ENCODE data around the gene CATSPERD. TPM values are rescaled to one million over a fixed set of nuclear protein-coding genes. Genes with fewer than 3 reads are reported as not detected.

CATSPERD gene
- polyA plus RNA-seq, 1 donor (not counting 4 experiments of a cell fraction or from before 2014, with no cell fraction given): not detected

DNA sequence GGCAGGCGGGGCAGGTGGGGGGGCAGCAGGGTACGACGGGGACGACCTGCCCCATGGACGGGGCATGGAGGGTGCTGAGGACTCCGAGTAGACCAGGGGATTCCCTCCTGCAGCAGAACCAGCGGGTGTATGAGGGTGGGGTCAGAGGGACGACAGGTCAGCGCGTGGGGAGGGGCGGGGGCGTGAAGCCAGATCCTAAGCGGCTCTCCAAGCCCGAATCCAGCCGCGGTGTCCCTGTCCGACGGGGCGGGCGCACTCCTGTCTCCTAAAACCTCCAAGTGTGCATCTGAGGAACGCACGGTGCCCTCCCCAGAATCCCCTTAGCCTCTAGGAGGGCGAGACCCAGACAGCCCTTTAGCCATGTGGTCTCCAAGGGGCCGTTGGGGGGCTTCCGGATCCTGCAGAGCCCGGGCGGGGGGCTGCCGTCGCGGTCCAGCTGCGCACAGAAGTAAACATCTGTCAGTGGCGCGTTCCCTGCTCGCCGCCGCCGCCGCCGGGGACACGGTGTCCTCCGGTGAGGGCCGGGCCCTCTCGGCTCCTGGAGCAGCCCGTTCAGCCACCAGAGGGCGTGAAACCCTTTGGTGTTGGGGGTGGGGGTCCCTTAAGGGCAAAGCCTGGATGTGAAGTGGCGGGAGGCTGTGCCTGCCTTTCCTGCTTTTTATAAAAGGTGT lies 85.2 kb downstream of the CATSPERD start:
- H3K4me2 ChIP-seq (ENCODE audit: control insufficient read depth, extremely low read depth, insufficient read depth, low read depth, low read length): no peak overlapping the region
- H2AFZ ChIP-seq (ENCODE audit: control insufficient read depth, low read length): no peak overlapping the region
- no peaks in the 10 kb centered on the region for H3K9me3 ChIP-seq (ENCODE audit: control insufficient read depth, low read depth, low read length)
- no peaks in the 10 kb centered on the region for H3K9me1 ChIP-seq (ENCODE audit: control insufficient read depth, extremely low read depth, insufficient read depth, low read length)
- H3K4me3 ChIP-seq (ENCODE audit: control insufficient read depth in 2 of 3, extremely low read depth in 1 of 3, insufficient read depth in 2 of 3, low read depth in 1 of 3, low read length in 3 of 3): no peak overlapping the region
- H3K4me1 ChIP-seq (ENCODE audit: control insufficient read depth, extremely low read depth, insufficient read depth, low read length): peaks cover 7% of the 10 kb centered on the region
- peaks cover 2% of the 10 kb centered on the region for H4K20me1 ChIP-seq (ENCODE audit: control insufficient read depth, extremely low read depth, insufficient read depth, low read length)
- no peak overlapping the region for H3K9ac ChIP-seq (ENCODE audit: control insufficient read depth, extremely low read depth, insufficient read depth, low read length)
- dilution Hi-C loops (cut with MboI; ENCODE audit: extremely low pct_ligation_motif_present, low sequenced_read_pairs): no loop called here
- TF ChIP-seq, protein P1, sequence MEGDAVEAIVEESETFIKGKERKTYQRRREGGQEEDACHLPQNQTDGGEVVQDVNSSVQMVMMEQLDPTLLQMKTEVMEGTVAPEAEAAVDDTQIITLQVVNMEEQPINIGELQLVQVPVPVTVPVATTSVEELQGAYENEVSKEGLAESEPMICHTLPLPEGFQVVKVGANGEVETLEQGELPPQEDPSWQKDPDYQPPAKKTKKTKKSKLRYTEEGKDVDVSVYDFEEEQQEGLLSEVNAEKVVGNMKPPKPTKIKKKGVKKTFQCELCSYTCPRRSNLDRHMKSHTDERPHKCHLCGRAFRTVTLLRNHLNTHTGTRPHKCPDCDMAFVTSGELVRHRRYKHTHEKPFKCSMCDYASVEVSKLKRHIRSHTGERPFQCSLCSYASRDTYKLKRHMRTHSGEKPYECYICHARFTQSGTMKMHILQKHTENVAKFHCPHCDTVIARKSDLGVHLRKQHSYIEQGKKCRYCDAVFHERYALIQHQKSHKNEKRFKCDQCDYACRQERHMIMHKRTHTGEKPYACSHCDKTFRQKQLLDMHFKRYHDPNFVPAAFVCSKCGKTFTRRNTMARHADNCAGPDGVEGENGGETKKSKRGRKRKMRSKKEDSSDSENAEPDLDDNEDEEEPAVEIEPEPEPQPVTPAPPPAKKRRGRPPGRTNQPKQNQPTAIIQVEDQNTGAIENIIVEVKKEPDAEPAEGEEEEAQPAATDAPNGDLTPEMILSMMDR (optimal IDR thresholded peaks at IDR 0.05 in 1 of 3, IDR thresholded peaks at IDR 0.05 in 1 of 3, conservative IDR thresholded peaks at IDR 0.05 in 1 of 3; ENCODE audit: extremely low read depth in 1 of 3, insufficient read depth in 2 of 3, low read length in 3 of 3): peak; percentile 37 to 78 (median 70)
- TF ChIP-seq EZH2 (IDR thresholded peaks at IDR 0.05; ENCODE audit: low read length): peak; percentile 84
- peaks cover 30% of the 10 kb centered on the region for H3K27me3 ChIP-seq (ENCODE audit: control insufficient read depth, extremely low read depth, insufficient read depth, low read length)
- H3K27ac ChIP-seq (ENCODE audit: control insufficient read depth, insufficient read depth, low read length): no peak overlapping the region
- H3K79me2 ChIP-seq (ENCODE audit: control insufficient read depth, insufficient read depth, low read length): no peaks in the 10 kb centered on the region
- FAIRE-seq (no peak), DNase-seq (ENCODE audit: low read depth, low spot score) (no peak)
- no peaks in the 10 kb centered on the region for H3K36me3 ChIP-seq (ENCODE audit: control insufficient read depth in 2 of 2, extremely low read depth in 1 of 2, insufficient read depth in 2 of 2, low read length in 2 of 2)

DNA sequence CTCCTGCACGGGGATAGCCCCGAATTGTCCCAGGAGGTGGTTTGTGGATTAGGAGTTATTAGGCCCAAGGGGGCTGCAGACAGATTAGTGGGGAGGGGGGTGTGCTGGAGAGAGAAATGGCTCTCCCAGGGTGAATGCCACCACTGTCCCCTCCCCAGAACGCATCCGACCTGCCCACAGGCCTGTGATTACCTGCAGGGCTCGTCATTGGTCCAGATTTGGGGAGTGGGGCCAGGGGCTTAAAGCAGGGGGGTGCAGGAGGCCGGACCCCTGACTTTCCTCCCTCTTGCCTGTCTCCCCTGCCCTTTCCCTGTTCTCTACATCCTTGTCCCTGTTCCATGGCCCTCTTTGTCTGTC lies 85.7 kb downstream of the CATSPERD start:
- no peak for TF ChIP-seq EZH2 (IDR thresholded peaks at IDR 0.05; ENCODE audit: low read length)
- TF ChIP-seq, protein P1 (optimal IDR thresholded peaks at IDR 0.05 in 1 of 3, IDR thresholded peaks at IDR 0.05 in 1 of 3, conservative IDR thresholded peaks at IDR 0.05 in 1 of 3; ENCODE audit: extremely low read depth in 1 of 3, insufficient read depth in 2 of 3, low read length in 3 of 3): no peak
- no peak overlapping the region for H3K27ac ChIP-seq (ENCODE audit: control insufficient read depth, insufficient read depth, low read length)
- H3K4me2 ChIP-seq (ENCODE audit: control insufficient read depth, extremely low read depth, insufficient read depth, low read depth, low read length): no peak overlapping the region
- peaks cover 7% of the 10 kb centered on the region for H3K4me1 ChIP-seq (ENCODE audit: control insufficient read depth, extremely low read depth, insufficient read depth, low read length)
- H4K20me1 ChIP-seq (ENCODE audit: control insufficient read depth, extremely low read depth, insufficient read depth, low read length): peaks cover 2% of the 10 kb centered on the region
- no peak overlapping the region for H3K9ac ChIP-seq (ENCODE audit: control insufficient read depth, extremely low read depth, insufficient read depth, low read length)
- no peaks in the 10 kb centered on the region for H3K36me3 ChIP-seq (ENCODE audit: control insufficient read depth in 2 of 2, extremely low read depth in 1 of 2, insufficient read depth in 2 of 2, low read length in 2 of 2)
- no peaks in the 10 kb centered on the region for H3K9me3 ChIP-seq (ENCODE audit: control insufficient read depth, low read depth, low read length)
- no peak overlapping the region for H3K4me3 ChIP-seq (ENCODE audit: control insufficient read depth in 2 of 3, extremely low read depth in 1 of 3, insufficient read depth in 2 of 3, low read depth in 1 of 3, low read length in 3 of 3)
- FAIRE-seq: no peak
- H3K79me2 ChIP-seq (ENCODE audit: control insufficient read depth, insufficient read depth, low read length): no peaks in the 10 kb centered on the region
- peaks cover 27% of the 10 kb centered on the region for H3K27me3 ChIP-seq (ENCODE audit: control insufficient read depth, extremely low read depth, insufficient read depth, low read length)
- no peaks in the 10 kb centered on the region for H3K9me1 ChIP-seq (ENCODE audit: control insufficient read depth, extremely low read depth, insufficient read depth, low read length)
- dilution Hi-C loops (cut with MboI; ENCODE audit: extremely low pct_ligation_motif_present, low sequenced_read_pairs): no loop called here
- DNase-seq (ENCODE audit: low read depth, low spot score): no peak
- H2AFZ ChIP-seq (ENCODE audit: control insufficient read depth, low read length): no peak overlapping the region
